Prostate gland (tissue), 2 donors: Measurements from ENCODE around the gene ATG7.

Experiments
- CTCF ChIP-seq, 4 experiments: fragments of 200-600 bp in 2 of 4; fragments of 450-650 bp in 2 of 4; sonication (generic) in 2 of 4; IDR thresholded peaks; 1 replicate in 3 of 4; 2 replicates in 1 of 4; pipeline ENCODE4 v1.5.1; 2016 to 2019; ENCODE audit warnings: antibody characterized with exemption in 4 of 4, mild to moderate bottlenecking in 2 of 4, moderate library complexity in 2 of 4
- POLR2A ChIP-seq: fragments of 450-650 bp; IDR thresholded peaks from one replicate; pipeline ENCODE4 v1.6.1; 2016; ENCODE audit warnings: antibody characterized with exemption, mild to moderate bottlenecking

DNA sequence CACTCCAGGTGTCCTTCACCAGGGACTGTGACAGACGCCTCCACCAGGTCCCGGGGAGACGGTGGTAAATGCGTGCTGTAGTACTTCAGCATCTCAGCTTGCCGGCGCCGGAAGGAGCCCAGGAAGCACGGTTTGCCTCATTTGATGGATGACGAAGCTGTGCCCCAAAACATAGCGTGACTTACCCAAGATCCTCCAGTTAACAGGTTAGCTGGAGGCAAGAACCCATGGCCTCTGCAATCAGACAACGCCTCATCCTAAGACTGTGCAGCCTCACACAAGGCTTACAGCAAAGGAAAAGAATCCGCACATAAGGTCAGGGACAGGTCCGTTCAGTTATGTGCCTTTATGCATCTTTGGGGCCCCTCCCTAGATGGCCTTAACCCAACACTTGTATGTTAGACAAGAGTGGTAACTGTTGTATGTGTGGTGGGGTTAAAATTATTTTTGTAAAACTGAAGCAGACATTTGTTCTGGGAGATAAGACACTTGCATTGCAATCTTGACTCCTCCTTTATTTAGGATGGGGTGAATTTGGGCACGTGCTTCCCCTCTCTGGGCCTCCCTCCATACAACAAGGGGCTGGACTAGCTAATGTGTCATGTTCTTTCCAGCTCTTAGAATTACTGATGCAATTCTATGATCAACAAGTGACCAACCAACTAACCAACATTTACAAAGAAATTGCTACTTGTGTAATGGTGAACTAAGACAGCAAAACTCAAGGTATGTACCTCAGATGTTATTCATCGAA is 332.1 kb downstream of the ATG7 start:
- TF ChIP-seq CTCF (IDR thresholded peaks at IDR 0.05), result no peak
- TF ChIP-seq POLR2A, result no peak
